Peyer's patch (tissue), 4 donors: Measurements from ENCODE around the gene TXNDC2. TPM values are rescaled to one million over a fixed set of nuclear protein-coding genes. Genes with fewer than 3 reads are reported as not detected.

Experiments used
- DNase-seq, 3 donors: peaks; one replicate each; pipeline ENCODE4 v3.0.0-alpha.2; 2017 to 2019
- H3K27ac ChIP-seq, 4 donors: fragments of 200-600 bp; sonication (generic); one replicate each; pipeline ENCODE4 v1.5.1; 2016 to 2019
- H3K27me3 ChIP-seq, 2 donors: fragments of 200-600 bp; sonication (generic); one replicate each; pipeline ENCODE4 v1.5.1; 2019
- H3K36me3 ChIP-seq, 3 donors: fragments of 200-600 bp; sonication (generic); one replicate each; pipeline ENCODE4 v1.5.1; 2016 to 2019
- H3K4me1 ChIP-seq, 4 donors: fragments of 200-600 bp; sonication (generic); one replicate each; pipeline ENCODE4 v1.5.1; 2016 to 2019
- H3K4me3 ChIP-seq, 4 donors: fragments of 200-600 bp; sonication (generic); 1 replicate in 3 of 4; 2 replicates in 1 of 4; pipeline ENCODE4 v1.5.1; 2016 to 2019; ENCODE audit warnings: mild to moderate bottlenecking in 1 of 4
- H3K9me3 ChIP-seq, 4 donors: fragments of 200-600 bp; sonication (generic); one replicate each; pipeline ENCODE4 v1.5.1; 2016 to 2019; ENCODE audit warnings: mild to moderate bottlenecking in 1 of 4
- CTCF ChIP-seq, 6 experiments: fragments of 450-650 bp in 4 of 6; fragments of 200-600 bp in 2 of 6; sonication (generic) in 1 of 6; IDR thresholded peaks; one replicate each; pipeline ENCODE4 v1.5.1; 2017 to 2019; ENCODE audit warnings: antibody characterized with exemption in 6 of 6, mild to moderate bottlenecking in 3 of 6, moderate library complexity in 1 of 6
- POLR2A ChIP-seq, 2 donors: fragments of 450-650 bp; IDR thresholded peaks; one replicate each; pipeline ENCODE4 v1.5.1; 2017; ENCODE audit warnings: antibody characterized with exemption in 2 of 2, mild to moderate bottlenecking in 2 of 2, moderate library complexity in 2 of 2
- total RNA-seq, 4 donors: library from RNA; depleted of rRNA; stranded (reverse); fragments of >200 nt; gene quantifications; one replicate each; pipeline ENCODE4 v1.1.0, GENCODE V29; 2016

TXNDC2 gene
- total RNA-seq, result not detected

- no peak within 1 kb of the TSS for H3K4me3 ChIP-seq
- H3K9me3 ChIP-seq, result no peaks in the 10 kb centered on the region
- H3K27ac ChIP-seq, result no peak within 1 kb of the TSS
- no peaks in the 10 kb centered on the region for H3K36me3 ChIP-seq
- no peaks in the 10 kb centered on the region for H3K4me1 ChIP-seq
- no peaks in the 10 kb centered on the region for H3K27me3 ChIP-seq
- no peak for TF ChIP-seq CTCF (IDR thresholded peaks at IDR 0.05)
- no peak for TF ChIP-seq POLR2A (IDR thresholded peaks at IDR 0.05)
- no peak for DNase-seq
Measured at GRCh38 chr18:9885170-9886004, at the start of gene TXNDC2. TSS of gene TXNDC2 (plus strand) at chr18:9885973. CDS start at chr18:9886681, 708 bp downstream.

GRCh38 chr18:9838144-9838877, 47.5 kb upstream of the TXNDC2 start:
- H3K27me3 ChIP-seq, result no peaks in the 10 kb centered on the region
- no peaks in the 10 kb centered on the region for H3K36me3 ChIP-seq
- DNase-seq, result no peak
- no peaks in the 10 kb centered on the region for H3K9me3 ChIP-seq
- no peak overlapping the region for H3K4me3 ChIP-seq
- H3K27ac ChIP-seq, result peak overlapping the region in 1 of 4 donors; percentile 63
- TF ChIP-seq POLR2A (IDR thresholded peaks at IDR 0.05) (no peak), CTCF (IDR thresholded peaks at IDR 0.05) (no peak)
- H3K4me1 ChIP-seq, result no peaks in the 10 kb centered on the region

- Histone ChIP-seq H3K36me3 (no peaks in the 10 kb centered on the region), H3K4me3 (no peak overlapping the region), H3K4me1 (no peaks in the 10 kb centered on the region), H3K27me3 (no peaks in the 10 kb centered on the region), H3K27ac (peak overlapping the region in 1 of 4 donors; percentile 63), H3K9me3 (no peaks in the 10 kb centered on the region)
- TF ChIP-seq CTCF (IDR thresholded peaks at IDR 0.05) (no peak), POLR2A (IDR thresholded peaks at IDR 0.05) (no peak)
- no peak for DNase-seq
Measured at GRCh38 chr18:9839211-9839610, 46.6 kb upstream of the TXNDC2 start.

GRCh38 chr18:9839853-9840252, 45.9 kb upstream of the TXNDC2 start:
- TF ChIP-seq CTCF (IDR thresholded peaks at IDR 0.05), result no peak
- no peak for TF ChIP-seq POLR2A (IDR thresholded peaks at IDR 0.05)
- no peaks in the 10 kb centered on the region for H3K27me3 ChIP-seq
- H3K36me3 ChIP-seq, result no peaks in the 10 kb centered on the region
- H3K4me3 ChIP-seq, result no peak overlapping the region
- H3K9me3 ChIP-seq, result no peaks in the 10 kb centered on the region
- no peak for DNase-seq
- no peaks in the 10 kb centered on the region for H3K4me1 ChIP-seq
- no peak overlapping the region for H3K27ac ChIP-seq

- Histone ChIP-seq H3K36me3 (no peaks in the 10 kb centered on the region), H3K4me1 (no peaks in the 10 kb centered on the region), H3K27me3 (no peaks in the 10 kb centered on the region), H3K4me3 (no peak overlapping the region), H3K27ac (no peak overlapping the region), H3K9me3 (no peaks in the 10 kb centered on the region)
- TF ChIP-seq POLR2A (IDR thresholded peaks at IDR 0.05), result no peak
- no peak for TF ChIP-seq CTCF (IDR thresholded peaks at IDR 0.05)
- DNase-seq, result no peak
Measured at GRCh38 chr18:9841752-9842151, 44.0 kb upstream of the TXNDC2 start.
